GM18907 (cell line): ENCODE data around the gene GM2A.
"Not testable (repeated sequence)": the region's sequence is repeated elsewhere in the genome, so short reads cannot be mapped to it uniquely, and the experiment has no call there.

ENCODE experiments used
- ATAC-seq: cut with Tn5 transposase; IDR thresholded peaks from one replicate; pipeline ENCODE4 v1.9.1; 2021; ENCODE audit warnings: mild to moderate bottlenecking, moderate library complexity; ENCODE audit not compliant: unreplicated experiment

GM2A gene

DNA sequence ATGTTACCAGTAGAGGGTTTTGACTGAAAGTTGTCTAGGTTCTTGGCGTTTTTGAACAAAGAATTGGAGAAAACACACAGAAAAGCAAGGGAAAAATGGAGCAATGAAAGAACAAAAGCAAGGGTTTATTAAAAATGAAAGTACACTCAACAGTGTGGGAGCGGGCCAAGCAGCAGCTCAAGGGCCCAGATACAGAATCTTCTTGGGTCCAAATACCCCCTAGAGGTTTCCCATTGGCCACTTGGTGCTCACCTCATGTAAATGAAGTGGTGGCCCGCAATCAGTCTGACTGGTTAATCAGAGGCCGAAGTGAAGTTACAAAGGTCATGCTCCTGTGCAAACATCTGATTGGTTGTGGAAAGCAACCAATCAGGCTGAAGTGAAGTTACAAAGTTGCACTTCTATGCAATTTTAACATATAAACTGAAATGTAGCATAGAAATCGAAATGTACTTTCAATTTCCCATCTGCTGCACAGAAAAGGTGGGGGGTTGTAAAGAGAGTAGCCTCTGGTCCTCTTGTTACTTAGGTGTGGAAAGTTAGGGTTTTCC lies 1.9 kb upstream of the GM2A start:
- no peak for ATAC-seq

DNA sequence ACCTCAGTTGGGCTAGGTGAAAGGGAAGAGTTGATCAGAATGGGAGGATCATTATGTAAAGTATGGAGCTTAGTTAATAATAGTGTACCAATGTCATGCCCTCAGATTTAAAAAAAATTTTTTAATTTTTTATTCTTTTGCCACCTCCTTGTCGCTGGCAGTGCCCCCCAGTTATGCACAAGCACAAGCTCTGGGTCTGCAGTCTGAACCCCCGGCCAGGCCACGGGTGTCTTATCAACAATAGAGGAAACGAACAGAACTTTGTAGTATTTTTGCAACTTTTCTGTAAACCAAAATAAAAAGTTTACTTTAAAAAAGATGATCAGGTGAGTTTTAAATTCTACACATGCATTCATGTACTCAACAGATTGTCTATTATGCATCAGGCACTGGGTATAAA lies 1.4 kb upstream of the GM2A start:
- ATAC-seq, result no peak

DNA sequence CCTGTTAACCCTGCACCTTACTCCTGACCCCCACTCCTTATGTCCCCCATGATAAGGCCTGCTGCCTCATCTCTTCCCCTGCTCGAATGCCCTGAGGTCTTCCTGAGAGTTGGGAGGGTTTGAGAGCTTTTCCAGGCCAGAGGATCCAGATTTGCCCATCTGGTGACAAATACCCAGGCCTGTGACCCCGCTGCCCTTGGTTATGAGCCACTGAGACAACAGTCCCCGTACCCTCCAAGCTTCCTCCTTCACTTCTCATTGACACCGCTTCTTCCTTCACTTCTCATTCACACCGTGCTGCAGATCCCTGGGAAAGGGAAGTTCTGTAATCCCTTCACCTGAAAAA lies 593 bp downstream of the GM2A start:
- ATAC-seq, result no peak

DNA sequence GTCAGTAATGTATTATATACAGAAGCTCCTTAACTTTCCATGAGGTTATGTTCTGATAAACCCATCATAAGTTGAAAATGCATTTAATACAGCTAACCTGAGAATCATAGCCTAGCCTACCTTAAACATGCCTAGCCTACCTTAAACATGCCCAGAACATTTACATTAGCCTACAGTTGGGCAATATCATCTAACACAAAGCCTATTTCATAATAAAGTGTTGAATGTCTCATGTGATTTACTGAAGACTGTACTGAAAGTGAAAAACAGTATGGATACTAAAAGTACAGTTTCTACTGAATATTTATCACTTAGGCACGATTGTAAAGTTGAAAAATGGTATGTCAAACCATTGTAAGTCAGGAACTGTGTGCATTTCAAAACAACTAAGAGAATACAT lies 1.6 kb downstream of the GM2A start:
- no peak for ATAC-seq

DNA sequence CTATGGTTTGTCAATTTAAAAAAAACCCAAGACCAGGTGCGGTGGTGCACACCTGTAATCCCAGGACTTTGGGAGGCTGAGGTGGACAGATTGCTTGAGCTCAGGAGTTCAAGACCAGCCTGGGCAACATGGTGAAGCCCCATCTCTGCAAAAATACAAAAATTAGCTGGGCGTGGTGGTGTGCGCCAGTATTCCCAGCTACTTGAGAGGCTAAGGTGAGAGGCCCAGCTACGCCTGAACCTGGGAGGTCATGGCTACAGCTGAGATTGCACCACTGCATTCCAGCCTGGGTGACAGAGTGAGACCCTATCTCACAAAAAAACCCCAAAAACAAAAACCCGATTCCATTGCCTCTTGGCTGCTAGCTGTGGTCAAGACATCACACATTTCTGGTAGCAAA lies 2.0 kb downstream of the GM2A start:
- not testable (repeated sequence) for ATAC-seq

DNA sequence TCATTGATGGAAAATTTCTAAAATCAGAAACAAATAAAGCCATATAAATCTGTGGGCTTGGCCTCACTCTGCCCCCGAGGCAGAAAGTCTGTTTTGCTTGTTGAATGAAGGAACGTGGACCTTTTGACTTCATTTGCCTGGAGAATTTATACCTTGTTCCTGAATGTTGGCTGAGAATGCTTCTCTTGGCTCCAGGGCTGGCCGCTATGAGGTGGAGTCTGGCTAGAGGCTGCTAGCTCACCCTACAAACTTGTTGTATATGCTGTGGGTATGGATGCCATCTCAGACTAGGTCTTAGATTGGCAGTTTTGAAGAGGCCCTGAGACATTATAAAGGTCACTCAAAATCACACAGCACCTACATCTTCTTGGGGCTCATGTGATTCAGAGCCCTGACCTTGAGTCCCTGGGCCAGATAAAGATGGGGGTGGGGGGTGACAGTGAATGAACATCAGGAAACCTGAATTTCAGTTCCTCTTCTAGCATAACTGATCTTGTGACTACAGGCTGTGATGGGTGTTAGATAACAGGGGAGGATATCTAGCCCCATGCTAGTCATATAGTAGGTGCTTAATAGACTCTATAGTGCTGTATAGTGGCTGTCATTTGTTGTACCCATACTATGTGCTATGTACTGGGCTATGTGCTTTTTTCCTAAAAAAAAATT lies 2.8 kb downstream of the GM2A start:
- peak; percentile 41 for ATAC-seq

DNA sequence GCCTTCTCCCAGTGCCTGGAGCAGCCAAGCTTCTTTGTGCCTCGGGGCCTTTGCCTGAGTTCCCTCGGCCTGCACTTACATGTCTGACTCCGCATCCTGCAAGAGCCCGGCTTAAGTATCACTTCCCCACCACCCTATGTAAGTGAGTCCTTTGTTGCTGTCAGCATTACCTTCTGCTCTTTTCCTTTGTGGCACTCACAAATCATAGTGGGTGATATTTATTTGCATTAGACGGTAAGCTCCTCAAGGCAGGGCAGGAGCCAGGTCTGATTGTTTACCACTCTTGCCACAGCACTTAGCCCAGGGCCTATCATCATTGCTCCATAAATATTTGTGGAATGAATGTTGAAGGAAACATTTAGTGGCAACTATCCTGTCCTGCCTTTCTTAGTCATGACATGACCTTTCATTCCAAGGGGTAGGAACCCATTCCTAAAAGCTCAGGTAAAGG lies 4.8 kb downstream of the GM2A start:
- ATAC-seq, result peak; percentile 30

DNA sequence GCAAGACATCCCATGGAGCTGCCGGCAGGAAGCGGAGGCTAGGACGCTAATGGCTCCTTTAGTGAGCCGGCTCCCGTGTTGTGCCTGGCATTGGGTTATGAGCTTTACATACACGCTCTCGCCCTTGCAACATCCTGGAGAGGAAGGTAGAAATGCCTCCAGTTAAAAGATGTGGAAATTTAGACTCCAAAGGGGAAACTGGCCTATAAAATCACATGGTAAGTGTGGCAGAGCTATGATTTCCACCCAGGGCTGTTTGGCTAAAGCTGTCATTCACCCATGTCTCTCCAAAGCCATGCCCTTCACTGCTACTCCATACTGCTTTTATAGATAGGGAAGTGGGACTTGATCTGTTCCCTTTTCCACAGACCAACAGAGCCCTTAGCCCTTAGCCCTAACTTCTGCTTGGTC lies 5.2 kb downstream of the GM2A start:
- no peak for ATAC-seq

DNA sequence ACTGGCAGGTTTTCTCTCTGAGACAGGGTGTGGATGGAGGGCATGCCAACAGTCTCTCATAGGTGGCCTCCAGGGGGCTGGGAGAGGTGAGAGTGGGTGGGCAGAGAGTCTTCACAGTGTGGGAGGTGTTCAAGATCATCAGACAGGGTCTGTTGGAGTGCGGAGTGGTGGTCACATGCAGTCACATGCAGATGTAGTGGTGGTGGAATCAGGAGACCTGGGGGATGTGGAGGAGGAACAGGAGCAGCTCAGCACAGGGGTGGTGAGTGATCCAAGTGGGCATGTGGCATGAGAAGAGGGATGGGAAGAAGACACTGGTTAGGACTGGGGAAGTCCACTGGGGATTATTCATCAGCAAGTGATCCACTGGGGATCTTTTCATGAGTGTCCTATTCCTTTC lies 5.8 kb downstream of the GM2A start:
- ATAC-seq, result no peak

DNA sequence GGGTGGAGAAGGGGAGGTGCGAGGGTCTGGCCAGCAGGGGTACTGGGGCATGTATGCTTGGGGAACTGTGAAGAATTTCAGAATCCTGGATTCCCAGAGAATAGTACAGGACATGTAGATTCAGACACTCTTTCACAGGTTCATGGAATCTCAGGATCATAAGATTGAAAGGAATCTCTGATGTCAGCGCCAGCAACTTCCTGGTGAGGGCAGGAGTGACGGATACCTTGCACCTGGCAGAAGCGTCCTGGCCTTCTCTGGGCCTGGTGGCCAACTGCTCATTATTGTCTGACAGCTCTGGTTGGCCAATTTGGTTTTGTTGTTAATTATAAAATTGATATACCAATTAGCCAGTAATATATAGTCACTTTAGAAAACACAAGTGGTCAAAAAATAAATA lies 6.9 kb downstream of the GM2A start:
- ATAC-seq, result no peak

DNA sequence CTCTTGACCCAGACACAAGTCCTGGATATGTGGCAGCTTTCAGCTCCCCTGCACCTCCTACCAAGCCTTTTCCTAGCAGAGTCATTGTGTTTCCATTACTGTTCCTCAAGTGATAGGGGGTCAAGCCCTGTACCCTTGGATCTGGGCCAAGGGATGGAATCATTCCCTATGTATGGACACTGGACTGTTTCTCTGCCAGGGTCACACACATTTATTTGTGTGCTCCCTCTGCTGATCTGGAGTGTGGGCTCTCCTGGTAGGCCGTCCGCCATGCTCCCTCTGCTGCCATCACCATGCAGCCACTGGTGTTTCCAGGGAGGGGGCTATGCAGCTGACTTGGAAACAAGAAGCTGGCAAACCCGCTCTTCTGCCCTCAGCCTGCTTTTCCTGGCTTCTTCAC lies 9.5 kb downstream of the GM2A start:
- ATAC-seq, result no peak

DNA sequence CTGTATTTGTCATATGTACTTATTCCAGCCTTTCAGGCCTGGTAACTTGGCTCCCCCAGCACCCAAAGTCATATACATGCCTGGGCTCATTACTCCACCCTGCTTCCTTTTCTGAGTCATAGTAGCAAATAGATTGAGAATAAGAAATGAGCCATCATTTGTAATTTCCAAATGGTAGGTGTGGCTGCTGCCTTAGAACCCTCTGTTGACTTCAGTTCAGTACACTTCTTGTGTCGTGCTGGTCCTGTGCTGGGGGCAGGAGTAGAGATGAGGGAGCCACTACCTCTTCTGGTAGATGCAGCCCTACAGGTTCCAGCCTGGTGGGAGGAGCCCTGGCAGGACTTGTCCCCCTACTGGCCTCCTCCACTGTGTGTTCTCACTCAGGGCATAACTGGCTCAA lies 11.1 kb downstream of the GM2A start:
- ATAC-seq, result no peak

DNA sequence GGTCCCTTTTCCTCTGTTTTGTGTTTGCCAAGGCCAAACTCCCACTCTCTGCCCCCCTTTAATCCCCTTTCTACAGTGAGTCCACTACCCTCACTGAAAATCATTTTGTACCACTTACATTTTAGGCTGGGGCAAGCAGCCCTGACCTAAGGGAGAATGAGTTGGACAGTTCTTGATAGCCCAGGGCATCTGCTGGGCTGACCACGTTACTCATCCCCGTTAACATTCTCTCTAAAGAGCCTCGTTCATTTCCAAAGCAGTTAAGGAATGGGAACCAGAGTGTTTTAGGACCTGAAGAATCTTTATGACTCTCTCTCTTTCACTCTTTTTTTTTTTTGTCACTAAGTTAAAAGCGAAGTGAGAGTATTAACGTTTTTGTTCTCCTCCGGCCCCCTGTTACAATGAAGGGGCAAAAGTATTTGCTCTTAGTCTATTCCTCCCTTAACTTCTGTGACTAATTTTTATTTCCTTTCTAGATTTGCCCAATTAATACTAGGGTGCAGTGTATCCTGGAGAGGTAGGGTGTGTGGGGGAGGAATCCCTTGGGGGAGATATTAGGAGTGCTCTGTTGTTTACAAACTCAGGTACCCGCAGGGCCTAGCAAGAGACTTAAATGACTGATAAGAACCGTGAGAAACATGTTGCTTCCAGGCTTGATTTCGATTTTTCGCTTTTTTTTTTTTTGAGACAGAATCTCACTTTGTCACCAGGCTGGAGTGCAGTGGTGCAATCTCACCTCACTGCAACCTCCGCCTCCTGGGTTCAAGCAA lies 14.7 kb downstream of the GM2A start:
- no peak for ATAC-seq

DNA sequence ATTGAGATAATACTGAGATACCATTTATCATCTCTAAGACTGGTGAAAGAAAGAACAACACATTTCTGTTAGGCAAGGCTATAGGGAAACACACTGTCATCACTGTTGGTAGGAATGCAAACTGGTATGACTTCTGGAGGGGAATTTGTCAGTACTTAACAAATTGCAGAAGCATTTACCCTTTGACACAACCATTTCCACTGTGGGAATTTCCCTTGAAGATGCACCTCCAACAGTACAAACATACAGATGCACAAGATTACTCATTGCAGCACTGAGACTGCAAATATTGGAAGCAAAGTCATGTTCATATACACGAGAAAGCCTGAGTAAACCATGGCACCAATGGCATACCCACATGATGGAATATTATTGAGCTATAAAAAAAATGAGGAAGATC lies 17.6 kb downstream of the GM2A start:
- peak; percentile 90 for ATAC-seq

DNA sequence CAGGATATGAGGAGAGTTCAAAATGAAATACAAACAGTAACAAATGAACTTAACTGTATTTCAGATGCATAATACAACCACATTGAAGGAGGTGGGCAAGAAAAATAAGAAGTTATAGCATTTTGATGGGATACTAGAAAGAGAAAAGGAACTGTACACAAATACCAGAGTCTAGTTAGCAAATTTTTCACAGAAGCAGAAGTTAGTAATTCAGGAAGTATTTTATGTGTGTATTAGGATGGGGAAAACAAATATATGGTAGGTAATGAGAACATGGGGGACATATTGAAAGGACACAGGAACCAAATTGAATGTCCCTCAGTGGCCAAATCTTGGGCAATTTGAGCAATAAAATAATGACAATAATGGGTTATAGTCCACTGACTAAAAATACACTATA lies 18.4 kb downstream of the GM2A start:
- ATAC-seq, result no peak

DNA sequence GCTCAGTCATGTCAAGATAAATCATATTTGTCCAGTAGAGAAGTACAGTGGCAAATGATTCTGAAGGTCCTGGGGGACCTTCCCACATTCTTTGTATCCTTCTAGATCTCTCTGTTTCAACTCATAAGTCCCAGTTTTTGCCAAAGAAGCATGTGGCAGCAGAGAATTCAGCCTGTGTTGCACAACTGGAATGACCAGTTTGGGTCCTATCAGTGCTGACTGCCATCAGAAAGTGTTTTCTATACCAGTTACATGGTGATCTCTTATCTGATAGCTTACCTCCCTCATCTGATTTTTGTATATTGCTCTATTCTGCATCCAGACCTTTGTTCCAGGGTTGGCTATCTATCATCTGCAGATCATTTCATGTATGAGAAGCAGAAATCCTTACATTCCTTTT lies 21.7 kb downstream of the GM2A start:
- ATAC-seq, result no peak

DNA sequence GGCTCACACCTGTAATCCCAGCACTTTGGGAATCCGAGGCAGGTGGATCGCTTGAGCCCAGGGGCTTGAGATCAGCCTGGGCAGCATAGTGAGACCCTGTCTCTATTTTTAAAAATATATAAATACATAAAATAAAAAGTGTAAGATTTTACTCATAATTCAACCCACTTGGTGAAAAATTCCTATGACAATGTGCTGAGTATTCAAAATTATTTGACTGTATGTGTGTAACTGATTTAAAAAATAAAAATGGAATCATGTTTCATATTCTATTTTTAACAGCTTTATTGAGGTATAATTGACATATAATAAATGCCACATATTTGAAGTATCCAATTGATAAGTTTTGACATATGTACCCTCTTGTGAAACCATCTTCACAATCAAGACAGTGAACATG lies 22.8 kb downstream of the GM2A start:
- no peak for ATAC-seq

DNA sequence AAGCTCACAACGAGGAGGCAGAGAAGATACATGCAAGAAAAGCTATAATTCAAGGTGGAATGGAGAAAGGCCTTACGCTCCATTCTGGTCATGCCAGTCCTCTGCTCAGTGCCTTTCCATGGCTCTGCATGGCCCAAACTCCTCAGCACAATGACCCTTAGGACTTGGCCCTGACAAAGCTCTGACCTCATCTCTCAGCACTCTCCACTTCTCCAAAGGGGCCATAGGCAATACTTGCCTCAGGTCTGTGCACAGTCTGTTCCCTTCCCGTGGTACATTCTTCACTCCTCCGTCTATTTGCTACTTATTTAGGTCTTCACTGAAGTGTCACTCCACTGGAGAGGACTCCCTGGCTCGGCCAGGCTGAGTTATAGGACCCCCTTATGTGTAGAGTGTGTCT lies 25.9 kb downstream of the GM2A start:
- ATAC-seq, result no peak

DNA sequence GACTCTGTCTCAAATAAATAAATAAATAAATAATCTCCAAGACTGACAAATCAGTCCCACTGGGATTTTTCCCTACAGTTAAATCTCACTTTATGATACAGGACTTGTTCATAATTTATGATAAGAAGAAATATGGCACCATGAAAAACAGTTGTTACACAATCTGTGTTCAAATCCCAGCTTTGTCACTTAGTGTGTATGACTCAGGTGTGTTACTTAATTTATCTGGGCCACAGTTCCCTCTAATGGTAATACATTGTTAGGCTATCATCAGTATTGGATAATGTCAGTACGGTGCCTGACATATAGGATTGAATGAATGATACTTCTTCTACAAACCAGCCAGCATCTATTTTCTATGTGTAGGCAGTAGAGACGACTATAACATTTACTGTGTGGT lies 27.5 kb downstream of the GM2A start:
- ATAC-seq, result no peak

DNA sequence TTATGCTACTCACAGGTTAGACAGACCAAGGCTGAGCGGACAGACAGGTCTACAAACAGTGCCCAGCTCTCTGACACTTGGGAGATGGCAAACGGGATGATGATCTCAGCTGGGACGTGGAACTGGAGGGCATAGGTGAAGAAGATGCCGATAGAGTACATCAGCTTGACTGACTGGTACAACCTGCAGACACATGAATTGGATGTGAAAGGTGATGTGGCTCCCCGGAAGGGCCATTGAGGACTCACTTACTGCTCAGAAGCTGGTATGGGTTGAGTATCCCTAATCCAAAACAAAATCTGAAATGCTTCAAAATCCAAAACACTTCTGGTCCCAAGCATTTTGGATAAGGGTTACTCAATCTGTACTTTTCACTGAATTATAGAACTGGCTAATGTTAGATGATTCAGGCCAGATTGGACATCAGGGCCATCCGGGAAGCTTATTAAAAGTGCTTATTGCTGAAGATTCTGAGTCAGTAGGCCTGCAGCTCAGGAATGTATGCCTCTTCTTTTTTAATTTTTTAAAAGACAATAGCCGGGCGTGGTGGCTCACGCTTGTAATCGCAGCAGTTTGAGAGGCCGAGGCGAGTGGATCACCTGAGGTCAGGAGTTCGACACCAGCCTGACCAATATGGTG lies 28.1 kb downstream of the GM2A start:
- ATAC-seq, result no peak

DNA sequence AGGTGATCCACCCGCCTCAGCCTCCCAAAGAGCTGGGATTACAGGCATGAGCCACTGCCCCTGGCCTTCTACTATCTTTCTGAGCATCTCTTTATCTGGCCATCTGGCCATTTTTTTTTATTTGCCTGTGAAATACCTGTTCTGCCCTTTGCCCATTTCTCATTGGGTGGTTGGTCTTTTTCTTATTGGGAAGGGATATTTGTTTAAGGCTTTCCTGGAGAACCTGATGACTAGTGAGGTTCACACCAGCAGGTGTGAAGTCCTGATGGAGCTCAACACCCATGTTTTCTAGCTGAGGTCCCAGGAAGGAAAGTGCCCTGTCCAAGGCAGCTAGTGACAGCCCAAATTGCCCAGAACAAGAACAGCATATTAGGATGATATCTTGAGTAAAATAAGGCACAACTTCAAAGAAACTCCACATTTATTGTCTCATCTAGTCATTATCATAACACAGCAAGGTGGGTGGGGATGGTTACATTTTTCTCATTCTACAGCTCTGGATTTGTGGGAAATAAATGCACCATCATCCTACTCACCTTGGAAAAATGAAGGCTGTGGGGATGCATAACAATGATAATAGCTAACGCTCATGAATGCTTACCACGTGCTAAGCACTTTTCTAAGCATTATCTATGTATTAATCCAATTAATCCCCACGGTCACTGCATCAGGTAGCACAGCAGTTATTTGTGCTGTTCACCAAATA lies 30.3 kb downstream of the GM2A start:
- no peak for ATAC-seq
